Activated gamma-delta T cell treated with anti-CD3 and anti-CD28 coated beads, Interleukin-2, amount 50 U/mL, for 16 hours (primary cell): ENCODE measurements around the gene BAHCC1.

Source experiments
- DNase-seq: peaks from one replicate; pipeline ENCODE4 v3.0.0-alpha.2; 2020; ENCODE audit warnings: low read depth

BAHCC1 gene

GRCh38 chr17:81386646-81387099 lies 8.6 kb upstream of the BAHCC1 start:
- no peak for DNase-seq

- DNase-seq = no peak
Observed at GRCh38 chr17:81387100-81388090, 7.9 kb upstream of the BAHCC1 start.

- no peak for DNase-seq
Observed at GRCh38 chr17:81388091-81388611, 7.1 kb upstream of the BAHCC1 start.

GRCh38 chr17:81388612-81389367 lies 6.5 kb upstream of the BAHCC1 start:
- DNase-seq = no peak

- DNase-seq = no peak
Observed at GRCh38 chr17:81389585-81389984, 5.7 kb upstream of the BAHCC1 start.

GRCh38 chr17:81390029-81390872 lies 5.0 kb upstream of the BAHCC1 start:
- no peak for DNase-seq

GRCh38 chr17:81390873-81391255 lies 4.4 kb upstream of the BAHCC1 start:
- DNase-seq = no peak

- no peak for DNase-seq
Observed at GRCh38 chr17:81391293-81391935, 3.8 kb upstream of the BAHCC1 start.

- DNase-seq = no peak
Observed at GRCh38 chr17:81391936-81392908, 3.0 kb upstream of the BAHCC1 start.

GRCh38 chr17:81392909-81393654 lies 2.2 kb upstream of the BAHCC1 start:
- no peak for DNase-seq

GRCh38 chr17:81393684-81394376 lies 1.4 kb upstream of the BAHCC1 start:
- no peak for DNase-seq

GRCh38 chr17:81394377-81394920 lies 808 bp upstream of the BAHCC1 start:
- no peak for DNase-seq

- DNase-seq = no peak
Observed at GRCh38 chr17:81395600-81396277, 482 bp downstream of the BAHCC1 start.

GRCh38 chr17:81396278-81396721 lies 1.0 kb downstream of the BAHCC1 start:
- no peak for DNase-seq

GRCh38 chr17:81396722-81397313 lies 1.6 kb downstream of the BAHCC1 start:
- no peak for DNase-seq

- no peak for DNase-seq
Observed at GRCh38 chr17:81397314-81398175, 2.3 kb downstream of the BAHCC1 start.
